Measurements from ENCODE around the gene ROPN1B. TPM values are rescaled to one million over a fixed set of nuclear protein-coding genes. Genes with fewer than 3 reads are reported as not detected.

The ROPN1B gene
- total and polyA plus RNA-seq, 2 of the 8 experiments (the other 6 are each of a cell fraction or from before 2014, with no cell fraction given): 0.30 TPM; not detected in 1

GRCh38 chr3:126009181-126009580 is 40.2 kb downstream of the ROPN1B start:
- no peak overlapping the region for H3K18ac ChIP-seq (ENCODE audit: extremely low read depth, low read length)
- POLR2A ChIA-PET (ENCODE audit: partially characterized antibody): no interaction called here
- no peak overlapping the region for H2AFZ ChIP-seq (ENCODE audit: low read length)
- no peaks in the 10 kb centered on the region for H3K79me2 ChIP-seq (ENCODE audit: control insufficient read depth in 1 of 2, insufficient read depth in 2 of 2, low read length in 2 of 2)
- no peak overlapping the region for H4K5ac ChIP-seq (ENCODE audit: insufficient read length, low read depth, low read length)
- H3K4me2 ChIP-seq (ENCODE audit: insufficient read depth in 1 of 2, low read depth in 2 of 2, low read length in 2 of 2): no peak overlapping the region
- H2BK15ac ChIP-seq (ENCODE audit: low read length): no peak overlapping the region
- H3K27me3 ChIP-seq (replicated peaks in 1 of 4; ENCODE audit: control insufficient read depth in 3 of 4, extremely low read depth in 1 of 4, insufficient read depth in 3 of 4, low read length in 3 of 4): no peaks in the 10 kb centered on the region
- CTCF ChIA-PET (ENCODE audit: partially characterized antibody): interaction anchor here (0.6 to 1.1 kb wide), 3 partner anchors 11 to 51 kb away, joined by 3 to 4 read pairs (median 4); no protein-coding TSS in a partner anchor
- WGBS, 2 experiments (ENCODE audit: extremely low coverage in 1 of 2, insufficient coverage in 1 of 2, insufficient read length in 1 of 2, insufficient replicate concordance in 2 of 2, low coverage in 1 of 2, low lambda C conversion rate in 2 of 2, missing lambda C conversion rate in 1 of 2): 82% methylated on average over 3 of the region's 3 CpGs; no CpG with 5 or more reads in 1 of the 2 experiments
- H4K20me1 ChIP-seq (replicated peaks in 1 of 2; ENCODE audit: control insufficient read depth in 1 of 2, insufficient read depth in 2 of 2, low read length in 2 of 2): peaks cover 0 to 4% of the 10 kb centered on the region in 2 experiments
- H3K4me1 ChIP-seq (replicated peaks in 1 of 4; ENCODE audit: control insufficient read depth in 3 of 4, insufficient read depth in 4 of 4, low read length in 3 of 4): peaks cover 0 to 5% (median 1%) of the 10 kb centered on the region in 4 experiments; a peak in 4 of 7 replicates
- no peak overlapping the region for H2BK120ac ChIP-seq (replicated peaks; ENCODE audit: low read depth, low read length)
- H3K4me3 ChIP-seq (ENCODE audit: extremely low read depth in 1 of 4, insufficient read depth in 2 of 4, low read depth in 3 of 4, low read length in 4 of 4): no peak overlapping the region
- H4K91ac ChIP-seq (replicated peaks; ENCODE audit: insufficient read length, low read length): no peak overlapping the region
- H2BK12ac ChIP-seq (ENCODE audit: low read depth, low read length): no peak overlapping the region
- TF ChIP-seq FOSL1 (IDR thresholded peaks at IDR 0.05; ENCODE audit: insufficient read depth, low read depth, low read length) (no peak), RFX5 (IDR thresholded peaks at IDR 0.05; ENCODE audit: borderline replicate concordance, low read depth, low read length) (no peak), RXRA (IDR thresholded peaks at IDR 0.05; ENCODE audit: insufficient read depth, low read depth, low read length) (no peak), NANOG (IDR thresholded peaks at IDR 0.05; ENCODE audit: insufficient read depth, low read depth, low read length, poor library complexity, severe bottlenecking) (no peak), TEAD4 (IDR thresholded peaks at IDR 0.05; ENCODE audit: low read depth, low read length) (no peak), TBP (IDR thresholded peaks at IDR 0.05; ENCODE audit: low read depth, low read length) (no peak), KDM5A (IDR thresholded peaks at IDR 0.05; ENCODE audit: low read length) (no peak), CHD1 (IDR thresholded peaks at IDR 0.05; ENCODE audit: low read depth, low read length) (no peak), CEBPB (IDR thresholded peaks at IDR 0.05; ENCODE audit: low read depth, low read length) (no peak), YY1 (IDR thresholded peaks at IDR 0.05; ENCODE audit: low read depth, low read length) (no peak), SP1 (IDR thresholded peaks at IDR 0.05; ENCODE audit: low read depth, low read length) (no peak), TAF7 (optimal IDR thresholded peaks at IDR 0.05; ENCODE audit: borderline replicate concordance, low read depth, low read length) (no peak), TAF1 (IDR thresholded peaks at IDR 0.05; ENCODE audit: low read depth, low read length) (no peak), SIRT6 (IDR thresholded peaks at IDR 0.05; ENCODE audit: low read length) (no peak)
- no peak overlapping the region for H2BK20ac ChIP-seq (ENCODE audit: low read length)
- no peak overlapping the region for H3K14ac ChIP-seq (ENCODE audit: insufficient read length)
- no peaks in the 10 kb centered on the region for H3K79me1 ChIP-seq (ENCODE audit: low read depth, low read length)
- no peaks in the 10 kb centered on the region for H3K9me3 ChIP-seq (ENCODE audit: insufficient read depth in 2 of 2, low read depth in 1 of 2, low read length in 1 of 2)
- no peak overlapping the region for H4K8ac ChIP-seq (ENCODE audit: extremely low read depth, insufficient read depth, low read length)
- no peak overlapping the region for H2BK5ac ChIP-seq (ENCODE audit: low read depth, low read length)
- peaks cover 0 to 3% (median 0%) of the 10 kb centered on the region in 4 experiments; a peak in 3 of 8 replicates for H3K36me3 ChIP-seq (ENCODE audit: control insufficient read depth in 2 of 4, insufficient read depth in 4 of 4, low read length in 3 of 4)
- H3K4ac ChIP-seq (replicated peaks; ENCODE audit: insufficient read length, low read depth, low read length): no peak overlapping the region
- no peak overlapping the region for H3K9ac ChIP-seq (replicated peaks in 1 of 4; ENCODE audit: extremely low read depth in 1 of 4, low read depth in 3 of 4, low read length in 3 of 4)
- FAIRE-seq (no peak), DNase-seq (ENCODE audit: low read depth in 1 of 2, low spot score in 2 of 2) (no peak)
- no peak overlapping the region for H2AK5ac ChIP-seq (ENCODE audit: low read depth, low read length)
- no peaks in the 10 kb centered on the region; the same call in 1 of the 2 replicates for H3K23me2 ChIP-seq (ENCODE audit: low read depth, low read length)
- no peak overlapping the region for H3K23ac ChIP-seq (ENCODE audit: insufficient read length)
- H3K27ac ChIP-seq (ENCODE audit: low read depth, low read length): no peak overlapping the region
- no peak overlapping the region for H3K56ac ChIP-seq (replicated peaks; ENCODE audit: insufficient read length, low read depth, low read length)
